Forelimb muscle (tissue), 1 donor: ENCODE data around the gene FOXI1. TPM values are rescaled to one million over a fixed set of nuclear protein-coding genes. Genes with fewer than 3 reads are reported as not detected.

Experiments used
- DNase-seq: peaks from one replicate; pipeline ENCODE4 v3.0.0-alpha.2; 2013; ENCODE audit warnings: low read depth
- polyA plus RNA-seq: library from polyadenylated mRNA; unstranded; fragments of 120-200 nt; gene quantifications from one replicate; pipeline ENCODE4 v1.2.1, GENCODE V29; 2013; ENCODE audit not compliant: insufficient read length

FOXI1 gene
- polyA plus RNA-seq, 1 donor, result not detected

DNA sequence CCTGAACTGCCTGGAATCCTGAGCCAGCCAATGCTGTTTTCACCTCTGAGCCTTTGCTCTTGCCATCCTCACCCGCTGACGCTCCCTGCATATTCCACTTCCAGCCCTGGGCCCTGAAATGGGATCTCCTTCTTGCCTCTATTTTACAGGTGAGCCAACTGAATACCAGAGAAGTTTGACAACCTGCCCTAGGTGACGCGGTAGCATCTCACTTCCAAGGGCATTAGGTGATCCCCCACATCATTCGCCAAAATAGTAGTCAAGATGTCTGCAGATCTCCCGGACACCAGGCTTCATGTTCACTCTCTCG is 43.5 kb downstream of the FOXI1 start:
- no peak for DNase-seq

DNA sequence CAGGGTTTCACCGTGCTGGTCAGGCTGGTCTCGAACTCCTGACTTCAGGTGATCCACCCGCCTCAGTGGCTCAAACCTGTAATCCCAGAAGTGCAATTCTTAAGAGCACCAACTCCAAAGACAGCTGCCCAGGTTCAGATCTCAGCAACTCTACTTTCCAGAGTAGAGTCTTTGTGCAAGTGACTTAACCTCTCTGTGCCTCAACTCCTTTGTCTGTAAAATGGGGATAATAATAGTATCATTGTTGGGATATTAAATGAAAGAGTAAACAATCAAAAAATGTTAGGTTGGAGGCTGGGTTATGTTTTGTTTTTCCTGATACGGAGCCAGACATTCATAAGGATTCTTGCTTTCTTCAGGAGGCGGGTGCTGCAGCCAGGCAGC is 45.0 kb downstream of the FOXI1 start:
- DNase-seq, result no peak

- no peak for DNase-seq
These were observed 45.6 kb downstream of the FOXI1 start for GRCh38 chr5:170151097-170151831.

DNA sequence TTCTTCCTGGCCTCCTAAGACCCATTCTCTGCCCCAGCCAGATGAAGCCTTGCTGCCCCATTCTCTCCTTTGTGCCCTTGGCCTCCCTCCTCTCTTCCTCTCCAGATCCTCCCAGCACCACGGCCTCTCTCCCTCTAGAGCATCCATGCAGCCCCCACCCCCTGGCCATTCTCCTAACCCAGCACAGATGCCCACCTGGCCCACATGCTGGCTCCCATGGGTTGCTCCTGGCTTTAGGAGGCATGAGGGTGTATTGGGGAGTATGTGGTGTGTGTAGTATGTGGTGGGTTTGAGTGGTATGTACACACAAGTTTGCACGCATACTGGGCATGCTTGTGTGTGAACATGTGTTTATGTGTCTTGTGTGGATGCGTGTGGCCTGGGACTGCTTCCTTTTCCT is 47.1 kb downstream of the FOXI1 start:
- DNase-seq, result no peak

DNA sequence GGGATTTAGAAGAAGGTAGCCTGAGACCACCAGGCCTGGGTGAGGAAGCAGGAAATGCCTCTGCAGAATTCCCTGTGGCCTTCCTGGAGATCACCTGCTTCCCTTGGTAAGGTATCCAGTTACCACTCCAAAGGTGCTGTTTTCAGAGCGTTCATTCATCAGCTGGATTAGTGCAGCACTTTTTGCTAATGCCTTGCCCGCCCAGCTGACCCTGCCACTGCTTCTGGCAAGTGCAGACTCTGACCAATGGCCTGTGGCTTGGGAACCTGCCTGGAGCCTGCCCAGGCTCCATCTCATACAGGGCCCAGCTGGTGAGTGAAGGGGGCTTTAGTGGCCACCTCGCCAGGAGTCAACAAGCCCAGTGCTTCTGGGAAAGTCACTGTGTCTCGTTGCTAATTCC is 48.6 kb downstream of the FOXI1 start:
- no peak for DNase-seq

DNA sequence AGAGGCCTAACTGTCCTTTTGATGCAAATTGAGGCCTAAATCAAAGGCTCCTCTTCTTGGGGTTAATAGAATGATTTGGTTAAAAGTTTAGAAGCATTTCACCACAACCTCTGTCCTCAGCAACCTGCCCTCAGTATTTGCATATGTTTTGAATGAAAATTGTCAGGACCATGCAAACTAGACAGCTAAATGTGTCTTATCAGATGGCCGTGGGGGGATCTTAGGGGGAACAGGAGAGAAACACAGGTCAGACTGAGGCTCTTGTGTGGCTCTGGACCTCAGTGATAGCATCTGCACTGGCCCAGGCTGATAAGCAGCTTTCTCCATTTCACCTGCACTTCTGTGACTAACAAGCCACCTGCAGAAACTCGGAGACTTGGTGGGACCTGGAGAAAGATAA is 49.0 kb downstream of the FOXI1 start:
- no peak for DNase-seq

- DNase-seq, result no peak
These were observed 50.1 kb downstream of the FOXI1 start for GRCh38 chr5:170155771-170156170.

DNA sequence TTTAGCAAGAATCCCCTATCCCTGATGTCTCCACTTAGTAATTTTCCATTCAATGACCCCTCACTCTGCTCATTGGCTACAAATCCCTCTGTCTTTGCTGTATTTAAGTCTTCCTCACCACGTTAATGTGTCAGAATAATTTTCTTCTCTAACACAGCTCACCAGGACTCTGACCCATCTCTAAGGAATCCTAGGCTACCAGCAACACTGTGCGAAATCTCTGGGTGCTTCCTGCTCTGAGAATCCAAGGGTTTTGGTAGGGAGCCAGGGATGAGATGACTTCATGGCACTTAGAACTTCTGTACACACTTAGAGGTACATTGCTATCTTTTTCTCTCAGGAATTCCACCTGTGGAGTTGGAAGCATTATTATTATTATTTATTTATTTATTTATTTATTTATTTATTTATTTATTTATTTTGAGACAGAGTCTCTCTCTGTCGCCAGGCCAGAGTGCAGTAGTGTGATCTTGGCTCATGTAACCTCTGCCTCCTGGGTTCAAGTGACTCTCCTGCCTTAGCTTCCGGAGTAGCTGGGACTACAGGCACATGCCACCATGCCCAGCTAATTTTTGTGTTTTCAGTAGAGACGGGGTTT is 53.5 kb downstream of the FOXI1 start:
- no peak for DNase-seq

Other genes with a start within 250 kb of the FOXI1 start
- gene INSYN2B, start 125.4 kb upstream of the FOXI1 start, polyA plus RNA-seq, result 0.05 TPM
- 0.59 TPM for gene C5orf58, start 127.1 kb downstream of the FOXI1 start, polyA plus RNA-seq
- gene LCP2, start 191.9 kb downstream of the FOXI1 start, polyA plus RNA-seq, result 4.2 TPM